Thymus (tissue), 11 donors: ENCODE data around the gene RPL7A. TPM values are rescaled to one million over a fixed set of nuclear protein-coding genes. Genes with fewer than 3 reads are reported as not detected.

ENCODE experiments used
- DNase-seq, 9 donors: peaks; one replicate each; pipeline ENCODE4 v3.0.0-alpha.2; 2013; ENCODE audit warnings: low spot score in 9 of 9, low read depth in 6 of 9, missing footprints in 1 of 9
- H3K27ac ChIP-seq, 2 donors: one replicate each; pipeline ENCODE4 v1.5.1; 2013; ENCODE audit warnings: control low read depth in 1 of 2, low read depth in 1 of 2, low read length in 1 of 2, mild to moderate bottlenecking in 1 of 2, moderate library complexity in 1 of 2
- H3K27me3 ChIP-seq, 2 donors: one replicate each; pipeline ENCODE4 v1.5.1; 2013; ENCODE audit warnings: low read length in 1 of 2; ENCODE audit not compliant: control insufficient read depth in 2 of 2, insufficient read depth in 1 of 2
- H3K36me3 ChIP-seq, 2 donors: one replicate each; pipeline ENCODE4 v1.5.1; 2013; ENCODE audit warnings: low read length in 1 of 2, mild to moderate bottlenecking in 1 of 2, moderate library complexity in 1 of 2; ENCODE audit not compliant: control insufficient read depth in 2 of 2, insufficient read depth in 2 of 2
- H3K4me1 ChIP-seq, 2 donors: one replicate each; pipeline ENCODE4 v1.5.1; 2013; ENCODE audit warnings: low read length in 2 of 2; ENCODE audit not compliant: control insufficient read depth in 2 of 2, insufficient read depth in 2 of 2
- H3K4me3 ChIP-seq, 2 donors: one replicate each; pipeline ENCODE4 v1.5.1; 2013; ENCODE audit warnings: low read length in 2 of 2, control low read depth in 1 of 2, mild to moderate bottlenecking in 1 of 2
- H3K9me3 ChIP-seq, 2 donors: one replicate each; pipeline ENCODE4 v1.5.1; 2013; ENCODE audit warnings: low read length in 1 of 2, mild to moderate bottlenecking in 1 of 2; ENCODE audit not compliant: control insufficient read depth in 2 of 2, insufficient read depth in 1 of 2
- WGBS: extraction: QIAGEN DNeasy Blood & Tissue Kit; methylation state at CpG from one replicate; pipeline ENCODE4 v1.1.7; 2013; 5-methylcytosine and 5-hydroxymethylcytosine counted together
- polyA plus RNA-seq: library from polyadenylated mRNA; stranded (reverse); fragments of 200-250 nt; gene quantifications from one replicate; pipeline ENCODE4 v1.2.3, GENCODE V29; 2013
- total RNA-seq: library from RNA; stranded (reverse); fragments of 120-200 nt; gene quantifications from one replicate; pipeline ENCODE4 v1.2.4, GENCODE V29; 2013
- donor health status: healthy.

Gene RPL7A
- total and polyA plus RNA-seq, 2 donors: 2,397 to 3,092 TPM

- Histone ChIP-seq H3K9me3 (peaks cover 0 to 4% of the 10 kb centered on the region in 2 donors), H3K27me3 (peaks cover 0 to 21% of the 10 kb centered on the region in 2 donors), H3K4me3 (no peak overlapping the region), H3K27ac (no peak overlapping the region), H3K4me1 (peaks cover 0 to 2% of the 10 kb centered on the region in 2 donors), H3K36me3 (no peaks in the 10 kb centered on the region)
- WGBS: 96% methylated on average over 3 of the region's 3 CpGs
- DNase-seq: no peak
These were observed 45.4 kb downstream of the RPL7A start for GRCh38 chr9:133393399-133393798.

- Histone ChIP-seq H3K27me3 (peaks cover 0 to 21% of the 10 kb centered on the region in 2 donors), H3K4me3 (no peak overlapping the region), H3K27ac (no peak overlapping the region), H3K9me3 (peaks cover 0 to 4% of the 10 kb centered on the region in 2 donors), H3K36me3 (no peaks in the 10 kb centered on the region), H3K4me1 (peaks cover 0 to 2% of the 10 kb centered on the region in 2 donors)
- DNase-seq: no peak
- WGBS: 34% methylated on average over 8 of the region's 8 CpGs
These were observed 46.8 kb downstream of the RPL7A start for GRCh38 chr9:133394687-133395271.

GRCh38 chr9:133396952-133397351, 48.9 kb downstream of the RPL7A start:
- Histone ChIP-seq H3K9me3 (no peaks in the 10 kb centered on the region), H3K36me3 (peaks cover 2 to 5% of the 10 kb centered on the region in 2 donors), H3K27me3 (peaks cover 0 to 21% of the 10 kb centered on the region in 2 donors), H3K4me1 (no peaks in the 10 kb centered on the region), H3K27ac (no peak overlapping the region), H3K4me3 (no peak overlapping the region)
- WGBS: 48% methylated on average over 14 of the region's 14 CpGs
- DNase-seq: no peak

- 87% methylated on average over 6 of the region's 6 CpGs for WGBS
- DNase-seq: no peak
- Histone ChIP-seq H3K4me1 (no peaks in the 10 kb centered on the region), H3K9me3 (no peaks in the 10 kb centered on the region), H3K27ac (no peak overlapping the region), H3K36me3 (peaks cover 2 to 6% of the 10 kb centered on the region in 2 donors), H3K27me3 (peaks cover 0 to 21% of the 10 kb centered on the region in 2 donors), H3K4me3 (no peak overlapping the region)
These were observed 49.4 kb downstream of the RPL7A start for GRCh38 chr9:133397370-133397769.

GRCh38 chr9:133397895-133398294, 49.9 kb downstream of the RPL7A start:
- WGBS: 86% methylated on average over 9 of the region's 9 CpGs
- H3K27me3 ChIP-seq: peaks cover 0 to 21% of the 10 kb centered on the region in 2 donors
- H3K4me1 ChIP-seq: no peaks in the 10 kb centered on the region
- DNase-seq: no peak
- H3K27ac ChIP-seq: no peak overlapping the region
- peaks cover 2 to 10% of the 10 kb centered on the region in 2 donors for H3K36me3 ChIP-seq
- no peak overlapping the region for H3K4me3 ChIP-seq
- H3K9me3 ChIP-seq: no peaks in the 10 kb centered on the region

DNA sequence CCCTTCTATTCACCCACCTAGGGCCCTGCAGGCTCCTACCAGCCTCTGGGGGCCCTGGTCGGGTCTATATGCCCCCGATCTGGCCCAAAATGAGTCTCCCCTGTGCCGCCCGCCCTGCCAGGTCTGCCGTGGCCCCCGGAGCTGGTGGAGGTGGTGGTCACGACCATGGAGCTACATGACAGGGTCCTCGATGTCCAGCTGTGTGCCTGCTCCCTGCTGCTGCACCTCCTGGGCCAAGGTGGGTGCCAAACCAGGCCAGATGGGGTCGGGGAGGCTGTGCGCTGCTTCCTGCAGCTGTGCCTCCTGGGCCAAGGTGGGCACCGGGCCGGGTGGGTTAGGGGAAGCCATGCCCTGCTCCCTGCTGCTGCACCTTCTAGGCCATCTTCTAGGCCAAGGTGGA, 52.3 kb downstream of the RPL7A start:
- no peak overlapping the region for H3K4me3 ChIP-seq
- H3K36me3 ChIP-seq: peaks cover 12 to 23% of the 10 kb centered on the region in 2 donors
- no peak for DNase-seq
- no peaks in the 10 kb centered on the region for H3K4me1 ChIP-seq
- H3K27ac ChIP-seq: no peak overlapping the region
- 95% methylated on average over 12 of the region's 12 CpGs for WGBS
- peaks cover 0 to 16% of the 10 kb centered on the region in 2 donors for H3K27me3 ChIP-seq
- no peaks in the 10 kb centered on the region for H3K9me3 ChIP-seq

Other genes with a start within 250 kb of the RPL7A start
- gene RALGDS, start 227.0 kb upstream of the RPL7A start, total RNA-seq: 25.9 TPM
- 42.1 TPM for gene RALGDS, start 227.0 kb upstream of the RPL7A start, polyA plus RNA-seq
- 3.0 TPM for gene GBGT1, start 184.3 kb upstream of the RPL7A start, total RNA-seq
- gene GBGT1, start 184.3 kb upstream of the RPL7A start, polyA plus RNA-seq: 5.3 TPM
- not detected for gene OBP2B, start 139.0 kb upstream of the RPL7A start, total RNA-seq
- gene OBP2B, start 139.0 kb upstream of the RPL7A start, polyA plus RNA-seq: 0.09 TPM
- 0.14 TPM for gene ABO, start 73.0 kb upstream of the RPL7A start, total RNA-seq
- 1.3 TPM for gene ABO, start 73.0 kb upstream of the RPL7A start, polyA plus RNA-seq
- gene SURF6, start 12.0 kb upstream of the RPL7A start, total RNA-seq: 13.6 TPM
- gene SURF6, start 12.0 kb upstream of the RPL7A start, polyA plus RNA-seq: 17.2 TPM
- gene MED22, start 87 bp upstream of the RPL7A start, total RNA-seq: 13.1 TPM
- gene MED22, start 87 bp upstream of the RPL7A start, polyA plus RNA-seq: 13.6 TPM
- gene SURF1, start 8.3 kb downstream of the RPL7A start, total RNA-seq: 31.9 TPM
- 84.0 TPM for gene SURF1, start 8.3 kb downstream of the RPL7A start, polyA plus RNA-seq
- gene SURF2, start 8.3 kb downstream of the RPL7A start, total RNA-seq: 21.9 TPM
- gene SURF2, start 8.3 kb downstream of the RPL7A start, polyA plus RNA-seq: 34.0 TPM
- 87.3 TPM for gene SURF4, start 27.8 kb downstream of the RPL7A start, total RNA-seq
- 52.0 TPM for gene SURF4, start 27.8 kb downstream of the RPL7A start, polyA plus RNA-seq
- 0.94 TPM for gene STKLD1, start 28.1 kb downstream of the RPL7A start, total RNA-seq
- gene STKLD1, start 28.1 kb downstream of the RPL7A start, polyA plus RNA-seq: 1.5 TPM
- 20.4 TPM for gene REXO4, start 69.8 kb downstream of the RPL7A start, total RNA-seq
- 17.5 TPM for gene REXO4, start 69.8 kb downstream of the RPL7A start, polyA plus RNA-seq
- gene ADAMTS13, start 74.1 kb downstream of the RPL7A start, total RNA-seq: 0.94 TPM
- 11.8 TPM for gene ADAMTS13, start 74.1 kb downstream of the RPL7A start, polyA plus RNA-seq
- gene CACFD1, start 111.8 kb downstream of the RPL7A start, total RNA-seq: 6.1 TPM
- 9.1 TPM for gene CACFD1, start 111.8 kb downstream of the RPL7A start, polyA plus RNA-seq
- 2.0 TPM for gene SLC2A6, start 130.9 kb downstream of the RPL7A start, total RNA-seq
- 5.5 TPM for gene SLC2A6, start 130.9 kb downstream of the RPL7A start, polyA plus RNA-seq
- gene MYMK, start 176.7 kb downstream of the RPL7A start, total RNA-seq: 0.47 TPM
- 0.39 TPM for gene MYMK, start 176.7 kb downstream of the RPL7A start, polyA plus RNA-seq
- gene ADAMTSL2, start 186.5 kb downstream of the RPL7A start, total RNA-seq: 1.7 TPM
- 0.68 TPM for gene ADAMTSL2, start 186.5 kb downstream of the RPL7A start, polyA plus RNA-seq